ENCODE results near the gene KCNH1. TPM values are rescaled to one million over a fixed set of nuclear protein-coding genes. Genes with fewer than 3 reads are reported as not detected.

KCNH1 gene
- total RNA-seq, 1 experiment from 2014 or later: 0.17 TPM

- TF ChIP-seq ESRRA (CRISPR knock-in tag; IDR thresholded peaks at IDR 0.05; ENCODE audit: borderline replicate concordance) (no peak), CBFB (CRISPR knock-in tag; IDR thresholded peaks at IDR 0.05; ENCODE audit: low read depth) (no peak), RELA (CRISPR knock-in tag; IDR thresholded peaks at IDR 0.05; ENCODE audit: borderline replicate concordance) (no peak), EMX1 (CRISPR knock-in tag; IDR thresholded peaks at IDR 0.05) (no peak), ATF3 (CRISPR knock-in tag; conservative IDR thresholded peaks at IDR 0.05) (no peak), ZNF317 (CRISPR knock-in tag; IDR thresholded peaks at IDR 0.05; ENCODE audit: borderline replicate concordance, low read depth) (no peak), HMGA2 (CRISPR knock-in tag; IDR thresholded peaks at IDR 0.05) (no peak), CTCF (IDR thresholded peaks at IDR 0.05) (no peak), ZNF281 (CRISPR knock-in tag; IDR thresholded peaks at IDR 0.05) (no peak), ZBTB21 (CRISPR knock-in tag; IDR thresholded peaks at IDR 0.05; ENCODE audit: borderline replicate concordance) (no peak), ZNF232 (CRISPR knock-in tag; IDR thresholded peaks at IDR 0.05) (no peak), CREM (CRISPR knock-in tag; IDR thresholded peaks at IDR 0.05) (no peak), ZNF671 (CRISPR knock-in tag; IDR thresholded peaks at IDR 0.05) (no peak), HMGXB4 (CRISPR knock-in tag; IDR thresholded peaks at IDR 0.05) (no peak), ERG (CRISPR knock-in tag; IDR thresholded peaks at IDR 0.05) (no peak), FOXJ3 (CRISPR knock-in tag; IDR thresholded peaks at IDR 0.05; ENCODE audit: borderline replicate concordance) (no peak), PRDM15 (CRISPR knock-in tag; IDR thresholded peaks at IDR 0.05) (no peak), IRF2 (CRISPR knock-in tag; IDR thresholded peaks at IDR 0.05; ENCODE audit: borderline replicate concordance, low read depth) (no peak)
- Mint-ChIP-seq H3K4me3 (no peak overlapping the region), H3K27ac (no peak overlapping the region), H3K27me3 (ENCODE audit: low read depth) (0 out of 2 replicates have a peak, but pooled peaks cover 4% of the 10 kb centered on the region), H3K36me3 (no peaks in the 10 kb centered on the region), H3K4me1 (peaks cover 8% of the 10 kb centered on the region), H3K9me3 (no peaks in the 10 kb centered on the region)
- ATAC-seq (no peak), DNase-seq (ENCODE audit: low spot score) (no peak)
- ChIA-PET POLR2A (no interaction called here), CTCF (no interaction called here)
These were observed 221.2 kb downstream of the KCNH1 start for GRCh38 chr1:210912752-210913151.
